ENCODE measurements around the gene RPGR. TPM values are rescaled to one million over a fixed set of nuclear protein-coding genes. Genes with fewer than 3 reads are reported as not detected.

Gene RPGR
- total RNA-seq, 2 donors from 2014 or later, result 27.8 to 34.7 TPM

- H3K4me3 Mint-ChIP-seq, result no peak overlapping the region
- DNase-seq, result no peak
- no peak for ATAC-seq
Observed at GRCh38 chrX:38224160-38224559, 103.1 kb downstream of the RPGR start.

GRCh38 chrX:38221391-38221929 lies 105.8 kb downstream of the RPGR start:
- ATAC-seq (no peak), DNase-seq (no peak)
- peaks cover 23% of the 10 kb centered on the region for H3K27me3 Mint-ChIP-seq
- no peaks in the 10 kb centered on the region for H3K36me3 Mint-ChIP-seq (ENCODE audit: low read depth)
- no peaks in the 10 kb centered on the region for H3K9me3 ChIP-seq (ENCODE audit: control insufficient read depth, low read length, poor library complexity, severe bottlenecking)
- peak overlapping the region; percentile 66 for H3K4me3 Mint-ChIP-seq
- H3K4me1 Mint-ChIP-seq, result no peaks in the 10 kb centered on the region
- H3K27ac Mint-ChIP-seq, result no peak overlapping the region

More at GRCh38 chrX:38224160-38224559, 103.1 kb downstream of the RPGR start:
- Mint-ChIP-seq H3K27me3 (peaks cover 18% of the 10 kb centered on the region), H3K36me3 (ENCODE audit: low read depth) (no peaks in the 10 kb centered on the region), H3K4me1 (no peaks in the 10 kb centered on the region), H3K27ac (no peak overlapping the region)
- no peaks in the 10 kb centered on the region for H3K9me3 ChIP-seq (ENCODE audit: control insufficient read depth, low read length, poor library complexity, severe bottlenecking)

GRCh38 chrX:38220415-38221390 lies 106.6 kb downstream of the RPGR start, which contains the start of gene SRPX:
SRPX (minus strand) TSS chrX:38220871; CDS start chrX:38220792, 79 bp downstream.
- Mint-ChIP-seq H3K4me3 (peak within 1 kb of the TSS; percentile 73), H3K4me1 (no peaks in the 10 kb centered on the region), H3K36me3 (ENCODE audit: low read depth) (no peaks in the 10 kb centered on the region), H3K27ac (no peak within 1 kb of the TSS), H3K27me3 (peaks cover 23% of the 10 kb centered on the region)
- no peak for ATAC-seq
- no peaks in the 10 kb centered on the region for H3K9me3 ChIP-seq (ENCODE audit: control insufficient read depth, low read length, poor library complexity, severe bottlenecking)
- DNase-seq, result no peak

- H3K4me1 Mint-ChIP-seq, result no peaks in the 10 kb centered on the region
- peak overlapping the region; percentile 73 for H3K4me3 Mint-ChIP-seq
- no peak for DNase-seq
- H3K9me3 ChIP-seq (ENCODE audit: control insufficient read depth, low read length, poor library complexity, severe bottlenecking), result no peaks in the 10 kb centered on the region
- no peak overlapping the region for H3K27ac Mint-ChIP-seq
- no peaks in the 10 kb centered on the region for H3K36me3 Mint-ChIP-seq (ENCODE audit: low read depth)
- H3K27me3 Mint-ChIP-seq, result peaks cover 23% of the 10 kb centered on the region
- peak; percentile 45 for ATAC-seq
Observed at GRCh38 chrX:38220024-38220414, 107.3 kb downstream of the RPGR start.

Other genes starting within 250 kb of the RPGR start
- gene SRPX, start 106.6 kb downstream of the RPGR start, total RNA-seq, result under 1 TPM in 1 of 2 donors, not detected in 1; 0.30 TPM
- gene OTC, start 25.1 kb upstream of the RPGR start, total RNA-seq, result not detected
- gene TSPAN7, start 234.0 kb upstream of the RPGR start, total RNA-seq, result under 1 TPM; 0.18 to 0.35 TPM